ENCODE measurements around the gene PLCB1.

PLCB1 gene

DNA sequence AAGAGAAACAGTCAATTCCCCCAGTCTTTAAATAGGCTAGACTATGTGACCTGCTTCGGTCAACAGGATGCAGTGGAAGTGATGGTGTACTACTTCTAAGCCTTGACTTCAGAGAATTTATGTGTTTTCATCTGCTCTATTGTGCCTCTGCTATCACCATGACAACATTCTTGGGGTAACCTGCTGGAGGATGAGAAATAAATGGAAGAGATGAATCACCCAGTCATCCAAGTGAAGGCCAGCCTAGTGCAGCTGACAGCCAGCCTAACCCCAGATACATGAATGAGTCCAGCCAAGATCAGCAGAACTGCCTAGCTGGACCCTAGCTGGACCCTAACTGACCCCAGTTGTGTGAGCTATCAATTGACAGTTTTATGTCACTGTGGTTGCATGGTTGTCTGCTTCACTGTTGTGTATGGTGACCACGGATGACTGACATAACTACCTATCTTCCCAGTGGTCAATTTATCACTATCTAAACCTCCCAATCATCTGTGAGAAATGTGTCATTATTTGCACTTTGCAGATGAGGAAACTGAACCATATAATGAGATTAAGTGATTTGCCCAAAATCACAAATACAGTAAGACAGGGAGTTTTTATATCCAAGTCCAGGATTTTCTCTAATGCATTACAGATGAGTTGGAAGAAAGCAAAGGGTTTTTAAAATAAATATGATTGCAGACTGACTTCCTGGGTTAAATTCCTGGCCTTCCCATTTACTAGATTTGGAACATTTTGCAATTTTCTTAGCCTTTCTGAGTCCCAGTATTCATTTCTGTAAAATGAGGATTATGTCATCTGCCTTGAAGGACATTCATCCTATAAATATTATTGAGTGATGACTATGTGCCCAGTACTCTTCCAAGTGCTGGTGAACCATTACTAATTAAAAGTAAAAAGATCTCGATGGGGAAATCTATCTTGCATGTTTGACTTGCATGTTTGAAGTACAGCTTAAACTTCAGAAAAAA lies 800.4 kb downstream of the PLCB1 start:
- H3K9me3 ChIP-seq, result no peaks in the 10 kb centered on the region
- H3K27ac ChIP-seq, result no peak overlapping the region
- no peaks in the 10 kb centered on the region for H3K4me1 ChIP-seq (ENCODE audit: control insufficient read depth in 1 of 2, insufficient read depth in 1 of 2, low read depth in 1 of 2, low read length in 1 of 2)

DNA sequence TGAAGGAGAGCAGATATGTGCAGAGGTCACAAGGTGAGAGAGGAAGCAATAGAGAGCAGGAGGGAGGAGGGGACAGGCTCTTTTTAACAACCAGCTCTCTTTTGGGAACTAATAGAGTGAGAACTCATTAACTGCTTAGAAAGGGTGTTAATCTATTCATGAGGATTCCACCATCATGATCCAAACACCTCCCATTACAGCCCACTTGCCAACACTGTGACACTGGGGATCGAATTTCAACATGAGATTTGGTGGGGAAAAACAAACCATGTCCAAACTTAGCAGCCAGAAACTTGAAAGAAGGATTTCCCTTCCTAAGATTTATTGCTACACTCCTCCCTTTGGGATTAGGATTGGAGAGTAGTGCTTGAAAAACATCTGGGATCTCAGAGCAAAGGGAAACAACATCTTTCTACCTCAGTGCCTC lies 801.3 kb downstream of the PLCB1 start:
- H3K4me3 ChIP-seq (ENCODE audit: low read depth in 1 of 2, low read length in 1 of 2), result no peak overlapping the region

More for the DNA sequence above, 800.4 kb downstream of the PLCB1 start:
- Histone ChIP-seq H3K36me3 (no peaks in the 10 kb centered on the region), H3K4me3 (ENCODE audit: low read depth in 1 of 2, low read length in 1 of 2) (no peak overlapping the region), H3K27me3 (no peaks in the 10 kb centered on the region)
- TF ChIP-seq, protein P1, sequence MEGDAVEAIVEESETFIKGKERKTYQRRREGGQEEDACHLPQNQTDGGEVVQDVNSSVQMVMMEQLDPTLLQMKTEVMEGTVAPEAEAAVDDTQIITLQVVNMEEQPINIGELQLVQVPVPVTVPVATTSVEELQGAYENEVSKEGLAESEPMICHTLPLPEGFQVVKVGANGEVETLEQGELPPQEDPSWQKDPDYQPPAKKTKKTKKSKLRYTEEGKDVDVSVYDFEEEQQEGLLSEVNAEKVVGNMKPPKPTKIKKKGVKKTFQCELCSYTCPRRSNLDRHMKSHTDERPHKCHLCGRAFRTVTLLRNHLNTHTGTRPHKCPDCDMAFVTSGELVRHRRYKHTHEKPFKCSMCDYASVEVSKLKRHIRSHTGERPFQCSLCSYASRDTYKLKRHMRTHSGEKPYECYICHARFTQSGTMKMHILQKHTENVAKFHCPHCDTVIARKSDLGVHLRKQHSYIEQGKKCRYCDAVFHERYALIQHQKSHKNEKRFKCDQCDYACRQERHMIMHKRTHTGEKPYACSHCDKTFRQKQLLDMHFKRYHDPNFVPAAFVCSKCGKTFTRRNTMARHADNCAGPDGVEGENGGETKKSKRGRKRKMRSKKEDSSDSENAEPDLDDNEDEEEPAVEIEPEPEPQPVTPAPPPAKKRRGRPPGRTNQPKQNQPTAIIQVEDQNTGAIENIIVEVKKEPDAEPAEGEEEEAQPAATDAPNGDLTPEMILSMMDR (IDR thresholded peaks at IDR 0.05), result no peak

DNA sequence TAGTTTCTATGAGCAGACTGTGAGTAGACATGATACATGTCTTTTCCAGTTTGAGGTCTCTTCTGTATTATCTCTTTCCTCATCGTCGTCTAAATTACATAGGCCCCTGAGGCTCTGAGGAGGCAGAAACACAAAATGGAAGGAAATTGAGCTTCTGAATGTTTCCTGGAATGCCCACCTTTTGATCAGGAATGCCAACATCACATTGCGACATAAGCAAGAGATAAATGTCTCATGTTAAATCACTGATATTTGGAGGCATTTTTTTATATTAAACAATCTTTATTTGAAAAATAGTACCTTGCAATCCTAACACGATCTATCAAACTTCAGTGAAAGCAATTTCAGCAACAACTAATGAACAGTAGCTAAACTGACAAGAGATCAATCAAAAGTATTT lies 802.3 kb downstream of the PLCB1 start:
- H3K36me3 ChIP-seq, result no peaks in the 10 kb centered on the region
- no peaks in the 10 kb centered on the region for H3K9me3 ChIP-seq
- H3K4me3 ChIP-seq (ENCODE audit: low read depth in 1 of 2, low read length in 1 of 2), result no peak overlapping the region
- H3K4me1 ChIP-seq (ENCODE audit: control insufficient read depth in 1 of 2, insufficient read depth in 1 of 2, low read depth in 1 of 2, low read length in 1 of 2), result no peaks in the 10 kb centered on the region
- no peak overlapping the region for H3K27ac ChIP-seq
- no peaks in the 10 kb centered on the region for H3K27me3 ChIP-seq
- TF ChIP-seq, protein P1 (IDR thresholded peaks at IDR 0.05), result no peak

More for the DNA sequence above, 801.3 kb downstream of the PLCB1 start:
- H3K27ac ChIP-seq, result no peak overlapping the region
- H3K9me3 ChIP-seq, result no peaks in the 10 kb centered on the region
- no peaks in the 10 kb centered on the region for H3K36me3 ChIP-seq
- H3K27me3 ChIP-seq, result no peaks in the 10 kb centered on the region
- TF ChIP-seq, protein P1 (IDR thresholded peaks at IDR 0.05), result no peak
- H3K4me1 ChIP-seq (ENCODE audit: control insufficient read depth in 1 of 2, insufficient read depth in 1 of 2, low read depth in 1 of 2, low read length in 1 of 2), result no peaks in the 10 kb centered on the region

Measured in neutrophil (primary cell).